ENCODE measurements around the gene KDM4B. TPM values are rescaled to one million over a fixed set of nuclear protein-coding genes. Genes with fewer than 3 reads are reported as not detected.

KDM4B gene
- total and polyA plus RNA-seq, 10 of the 15 experiments (the other 5 are each of a cell fraction or from before 2014, with no cell fraction given), result 0.47 to 49.6 (median 16.2) TPM

DNA sequence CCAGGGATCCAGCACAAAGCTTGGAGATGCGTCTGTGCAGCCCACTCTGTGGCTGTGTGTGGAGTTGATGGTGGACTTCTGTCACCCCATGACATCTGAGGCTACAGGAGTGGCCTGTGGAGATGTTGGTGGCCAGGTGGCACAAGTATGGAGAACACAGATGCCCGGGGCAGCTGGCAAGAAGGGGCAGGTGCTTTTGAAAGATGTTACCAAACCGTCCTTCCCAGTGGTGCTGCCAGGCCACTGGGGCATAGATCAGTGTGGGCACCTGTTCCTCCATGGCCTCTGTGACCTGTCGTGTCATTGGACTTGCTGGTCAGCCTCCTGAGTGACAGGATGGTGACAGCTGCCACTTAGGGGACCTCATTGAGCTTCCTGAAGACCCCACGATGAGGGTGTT lies 36.2 kb downstream of the KDM4B start:
- Histone ChIP-seq H2AFZ (ENCODE audit: control insufficient read depth, low read depth, low read length) (no peak overlapping the region), H3K9me3 (replicated peaks; ENCODE audit: control insufficient read depth, insufficient read depth, low read length) (no peaks in the 10 kb centered on the region; the same call in 2 of the 3 replicates), H3K79me2 (ENCODE audit: control insufficient read depth, insufficient read depth, low read length) (peaks cover 29% of the 10 kb centered on the region), H3K36me3 (ENCODE audit: control insufficient read depth in 2 of 2, insufficient read depth in 2 of 2, low read length in 1 of 2) (peaks cover 0 to 5% of the 10 kb centered on the region in 2 experiments; a peak in 2 of 4 replicates), H3K27me3 (replicated peaks in 1 of 2; ENCODE audit: control insufficient read depth in 2 of 2, insufficient read depth in 2 of 2, low read length in 1 of 2) (no peaks in the 10 kb centered on the region), H3K9ac (ENCODE audit: control insufficient read depth, insufficient read depth, low read length) (no peak overlapping the region), H3K4me3 (no peak overlapping the region), H3K4me1 (ENCODE audit: control insufficient read depth, insufficient read depth, low read length) (no peaks in the 10 kb centered on the region), H3K27ac (ENCODE audit: control insufficient read depth, insufficient read depth) (no peak overlapping the region), H3K4me2 (ENCODE audit: control insufficient read depth, insufficient read depth) (no peak overlapping the region), H4K20me1 (ENCODE audit: control insufficient read depth, insufficient read depth) (0 out of 2 replicates have a peak, but pooled peaks cover 3% of the 10 kb centered on the region)
- DNase-seq (ENCODE audit: low read depth, low spot score), result no peak
- no peak for FAIRE-seq
- ChIA-PET RAD21 (ENCODE audit: unreplicated experiment) (no interaction called here), SMC1A (ENCODE audit: uncharacterized antibody, unreplicated experiment) (no interaction called here), CTCF (no interaction called here), POLR2A (no interaction called here)
- intact Hi-C loops (cut with micrococcal nuclease; ENCODE audit: unreplicated experiment) (no loop called here), in situ Hi-C loops (cut with MboI) (no loop called here)
- no peak for ATAC-seq
- no TSS peak for BruUV-seq (replicated peaks)
- TF ChIP-seq KDM1A (IDR thresholded peaks at IDR 0.05; ENCODE audit: borderline replicate concordance) (no peak), SPI1 (IDR thresholded peaks at IDR 0.05; ENCODE audit: borderline replicate concordance, insufficient read depth, low read depth, low read length) (no peak), SUPT20H (IDR thresholded peaks at IDR 0.05; ENCODE audit: borderline replicate concordance, control insufficient read depth, low read depth, low read length) (no peak), MEF2B (IDR thresholded peaks at IDR 0.05; ENCODE audit: partially characterized antibody, poor library complexity, severe bottlenecking) (no peak), PML (IDR thresholded peaks at IDR 0.05; ENCODE audit: low read length) (no peak), NR2C2 (IDR thresholded peaks at IDR 0.05; ENCODE audit: borderline replicate concordance, control insufficient read depth, insufficient read length, low read depth) (no peak), POLR2A (IDR thresholded peaks at IDR 0.05; ENCODE audit: low read depth, low read length) (no peak), EGR1 (IDR thresholded peaks at IDR 0.05; ENCODE audit: borderline replicate concordance in 1 of 2, low read depth in 2 of 2, low read length in 2 of 2) (no peak), PAX8 (IDR thresholded peaks at IDR 0.05) (no peak), NR2F1 (conservative IDR thresholded peaks at IDR 0.05) (no peak), ZSCAN29 (IDR thresholded peaks at IDR 0.05) (no peak), ATF2 (IDR thresholded peaks at IDR 0.05; ENCODE audit: low read length) (no peak), ETV6 (conservative IDR thresholded peaks at IDR 0.05 in 1 of 2, IDR thresholded peaks at IDR 0.05 in 1 of 2; ENCODE audit: borderline replicate concordance in 1 of 2, low read depth in 1 of 2) (no peak), EED (IDR thresholded peaks at IDR 0.05; ENCODE audit: low read depth) (no peak)
- 30% methylated on average over 5 of the region's 5 CpGs for WGBS (ENCODE audit: insufficient coverage, insufficient replicate concordance, low lambda C conversion rate, missing lambda C conversion rate)

Data from GM12878 (cell line).